ENCODE results near the gene GALNT18.
A peak's percentile ranks its signal among the peaks of the same experiment; 100 is the strongest.

GALNT18 gene

GRCh38 chr11:11558826-11559225 is 63.0 kb downstream of the GALNT18 start (continued):
- no peak for TF ChIP-seq ZBTB11 (tag by site-specific recombination; conservative IDR thresholded peaks at IDR 0.05; ENCODE audit: low read depth)

GRCh38 chr11:11558396-11558795 is 63.4 kb downstream of the GALNT18 start:
- Histone ChIP-seq H3K36me3 (ENCODE audit: control insufficient read depth in 2 of 2, insufficient read depth in 1 of 2, low read length in 2 of 2) (no peaks in the 10 kb centered on the region), H3K4me3 (ENCODE audit: low read depth, low read length) (no peak overlapping the region), H3K9me3 (ENCODE audit: control insufficient read depth, insufficient read depth, low read depth, low read length) (no peaks in the 10 kb centered on the region), H3K4me1 (ENCODE audit: control insufficient read depth, insufficient read depth, low read length) (no peaks in the 10 kb centered on the region), H3K27ac (ENCODE audit: extremely low read depth, low read depth, low read length) (no peak overlapping the region)
- ChIA-PET CTCF (no interaction called here), POLR2A (no interaction called here)
- TF ChIP-seq SP2 (tag by site-specific recombination; IDR thresholded peaks at IDR 0.05) (no peak), KLF1 (tag by site-specific recombination; IDR thresholded peaks at IDR 0.05) (peak; percentile 38)

DNA sequence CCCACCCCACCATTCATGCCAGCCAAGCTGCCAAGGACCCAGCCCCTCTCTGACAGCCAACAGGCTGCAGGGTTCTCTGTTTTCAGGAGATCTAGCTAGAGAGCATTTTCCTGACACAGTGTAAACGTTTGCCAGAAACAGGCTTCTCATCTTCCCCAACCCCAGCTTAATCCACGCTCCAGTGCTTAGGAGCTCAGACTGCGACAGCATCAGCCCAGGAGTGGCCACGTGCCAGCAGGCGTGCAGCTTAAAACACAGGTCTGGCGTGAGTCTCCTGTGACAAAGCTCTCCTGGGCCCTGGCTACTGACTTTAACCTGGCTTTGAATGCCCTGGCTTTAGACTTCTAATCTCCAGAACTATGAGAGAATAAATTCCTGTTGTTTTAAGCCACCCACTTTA is 66.6 kb downstream of the GALNT18 start:
- H3K4me1 ChIP-seq (ENCODE audit: control insufficient read depth, insufficient read depth, low read length), result no peaks in the 10 kb centered on the region
- H3K9me3 ChIP-seq (ENCODE audit: control insufficient read depth, insufficient read depth, low read depth, low read length), result no peaks in the 10 kb centered on the region
- no peak overlapping the region for H3K27ac ChIP-seq (ENCODE audit: extremely low read depth, low read depth, low read length)
- ChIA-PET POLR2A (no interaction called here), CTCF (no interaction called here)
- no peak for TF ChIP-seq ZNF843 (tag by site-specific recombination; IDR thresholded peaks at IDR 0.05)
- H3K36me3 ChIP-seq (ENCODE audit: control insufficient read depth in 2 of 2, insufficient read depth in 1 of 2, low read length in 2 of 2), result no peaks in the 10 kb centered on the region
- no peak overlapping the region for H3K4me3 ChIP-seq (ENCODE audit: low read depth, low read length)

DNA sequence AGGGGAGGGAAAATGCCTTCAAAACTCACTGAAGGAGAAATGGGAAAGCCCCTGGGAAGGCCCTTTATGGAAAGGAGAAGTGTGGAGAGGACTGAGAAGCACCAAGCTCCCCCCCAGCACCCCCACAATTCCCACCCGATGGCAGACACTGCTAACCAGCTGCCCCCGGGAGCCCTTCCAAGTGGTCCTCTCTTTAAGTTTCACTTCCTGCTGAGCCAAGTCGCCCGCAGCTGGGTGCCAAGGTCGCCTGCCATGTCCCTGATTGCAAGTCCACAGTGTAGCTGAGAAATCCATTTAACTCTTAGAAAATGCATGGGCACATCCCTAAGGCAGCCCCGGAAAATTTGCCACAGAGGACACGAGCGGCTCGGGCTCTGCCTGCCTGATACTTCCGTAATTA is 68.2 kb downstream of the GALNT18 start:
- CTCF ChIA-PET, result no interaction called here
- TF ChIP-seq MEIS1 (CRISPR knock-in tag; IDR thresholded peaks at IDR 0.05; ENCODE audit: borderline replicate concordance) (no peak), GFI1B (tag by site-specific recombination; IDR thresholded peaks at IDR 0.05) (no peak), TCF7L2 (IDR thresholded peaks at IDR 0.05; ENCODE audit: borderline replicate concordance, low read depth, low read length) (no peak), ZNF843 (tag by site-specific recombination; IDR thresholded peaks at IDR 0.05) (no peak), ZNF416 (tag by site-specific recombination; IDR thresholded peaks at IDR 0.05) (no peak), EGR2 (tag by site-specific recombination; IDR thresholded peaks at IDR 0.05; ENCODE audit: low read depth) (no peak)
- TF ChIP-seq, protein P1, sequence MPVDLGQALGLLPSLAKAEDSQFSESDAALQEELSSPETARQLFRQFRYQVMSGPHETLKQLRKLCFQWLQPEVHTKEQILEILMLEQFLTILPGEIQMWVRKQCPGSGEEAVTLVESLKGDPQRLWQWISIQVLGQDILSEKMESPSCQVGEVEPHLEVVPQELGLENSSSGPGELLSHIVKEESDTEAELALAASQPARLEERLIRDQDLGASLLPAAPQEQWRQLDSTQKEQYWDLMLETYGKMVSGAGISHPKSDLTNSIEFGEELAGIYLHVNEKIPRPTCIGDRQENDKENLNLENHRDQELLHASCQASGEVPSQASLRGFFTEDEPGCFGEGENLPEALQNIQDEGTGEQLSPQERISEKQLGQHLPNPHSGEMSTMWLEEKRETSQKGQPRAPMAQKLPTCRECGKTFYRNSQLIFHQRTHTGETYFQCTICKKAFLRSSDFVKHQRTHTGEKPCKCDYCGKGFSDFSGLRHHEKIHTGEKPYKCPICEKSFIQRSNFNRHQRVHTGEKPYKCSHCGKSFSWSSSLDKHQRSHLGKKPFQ (tag by site-specific recombination; IDR thresholded peaks at IDR 0.05), result no peak
- TF ChIP-seq, protein P2, sequence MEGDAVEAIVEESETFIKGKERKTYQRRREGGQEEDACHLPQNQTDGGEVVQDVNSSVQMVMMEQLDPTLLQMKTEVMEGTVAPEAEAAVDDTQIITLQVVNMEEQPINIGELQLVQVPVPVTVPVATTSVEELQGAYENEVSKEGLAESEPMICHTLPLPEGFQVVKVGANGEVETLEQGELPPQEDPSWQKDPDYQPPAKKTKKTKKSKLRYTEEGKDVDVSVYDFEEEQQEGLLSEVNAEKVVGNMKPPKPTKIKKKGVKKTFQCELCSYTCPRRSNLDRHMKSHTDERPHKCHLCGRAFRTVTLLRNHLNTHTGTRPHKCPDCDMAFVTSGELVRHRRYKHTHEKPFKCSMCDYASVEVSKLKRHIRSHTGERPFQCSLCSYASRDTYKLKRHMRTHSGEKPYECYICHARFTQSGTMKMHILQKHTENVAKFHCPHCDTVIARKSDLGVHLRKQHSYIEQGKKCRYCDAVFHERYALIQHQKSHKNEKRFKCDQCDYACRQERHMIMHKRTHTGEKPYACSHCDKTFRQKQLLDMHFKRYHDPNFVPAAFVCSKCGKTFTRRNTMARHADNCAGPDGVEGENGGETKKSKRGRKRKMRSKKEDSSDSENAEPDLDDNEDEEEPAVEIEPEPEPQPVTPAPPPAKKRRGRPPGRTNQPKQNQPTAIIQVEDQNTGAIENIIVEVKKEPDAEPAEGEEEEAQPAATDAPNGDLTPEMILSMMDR (tag by site-specific recombination; IDR thresholded peaks at IDR 0.05), result no peak
- POLR2A ChIA-PET, result no interaction called here
- Histone ChIP-seq H3K27ac (ENCODE audit: extremely low read depth, low read depth, low read length) (no peak overlapping the region), H3K4me1 (ENCODE audit: control insufficient read depth, insufficient read depth, low read length) (no peaks in the 10 kb centered on the region), H3K4me3 (ENCODE audit: low read depth, low read length) (no peak overlapping the region), H3K9me3 (ENCODE audit: control insufficient read depth, insufficient read depth, low read depth, low read length) (no peaks in the 10 kb centered on the region), H3K36me3 (ENCODE audit: control insufficient read depth in 2 of 2, insufficient read depth in 1 of 2, low read length in 2 of 2) (no peaks in the 10 kb centered on the region)
